HG02610 (cell line): Measurements from ENCODE around the gene TET1.
"Not testable (repeated sequence)": the region's sequence is repeated elsewhere in the genome, so short reads cannot be mapped to it uniquely, and the experiment has no call there.

ENCODE experiments used
- ATAC-seq: cut with Tn5 transposase; IDR thresholded peaks from one replicate; pipeline ENCODE4 v1.9.1; 2021; ENCODE audit warnings: mild to moderate bottlenecking, moderate library complexity; ENCODE audit not compliant: unreplicated experiment

The TET1 gene

GRCh38 chr10:68562661-68563570 is 2.8 kb downstream of the TET1 start:
- no peak for ATAC-seq

DNA sequence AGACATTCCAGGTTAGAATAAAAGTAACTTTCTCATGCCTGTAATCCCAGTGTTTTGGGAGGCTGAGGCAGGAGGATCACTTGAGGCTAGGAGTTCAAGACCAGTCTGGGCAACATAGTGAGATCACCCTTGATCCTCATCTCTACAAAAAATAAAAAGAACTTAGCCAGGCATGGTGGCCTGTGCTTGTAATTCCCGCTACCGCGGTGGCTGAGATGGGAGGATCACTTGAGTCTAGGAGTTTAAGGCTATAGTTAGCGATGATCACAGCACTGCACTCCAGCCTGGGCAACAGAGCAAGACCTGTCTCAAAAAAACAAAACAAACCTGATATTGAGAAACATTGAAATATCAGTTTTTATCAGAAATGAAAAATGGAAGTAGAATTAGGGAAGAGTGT is 4.6 kb downstream of the TET1 start:
- no peak for ATAC-seq

DNA sequence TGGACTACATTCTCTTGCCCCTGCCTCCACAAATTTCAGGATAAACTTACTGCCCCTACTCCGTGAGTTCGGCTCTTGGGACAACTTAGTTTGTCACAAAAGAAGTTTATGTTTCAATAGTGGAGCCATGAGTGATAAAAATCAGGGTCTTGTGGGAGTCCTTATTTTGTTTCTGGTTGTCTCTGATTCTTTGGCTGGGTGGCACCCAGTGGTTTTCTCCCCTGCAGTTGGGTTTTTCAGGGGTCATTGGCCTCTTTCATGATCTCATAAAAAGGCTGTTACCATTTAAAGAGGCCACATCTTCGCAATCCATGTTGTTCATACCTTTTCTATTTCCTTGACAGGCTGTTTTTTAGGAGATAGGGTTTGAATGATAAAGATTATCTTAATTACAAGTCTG is 5.5 kb downstream of the TET1 start:
- no peak for ATAC-seq

DNA sequence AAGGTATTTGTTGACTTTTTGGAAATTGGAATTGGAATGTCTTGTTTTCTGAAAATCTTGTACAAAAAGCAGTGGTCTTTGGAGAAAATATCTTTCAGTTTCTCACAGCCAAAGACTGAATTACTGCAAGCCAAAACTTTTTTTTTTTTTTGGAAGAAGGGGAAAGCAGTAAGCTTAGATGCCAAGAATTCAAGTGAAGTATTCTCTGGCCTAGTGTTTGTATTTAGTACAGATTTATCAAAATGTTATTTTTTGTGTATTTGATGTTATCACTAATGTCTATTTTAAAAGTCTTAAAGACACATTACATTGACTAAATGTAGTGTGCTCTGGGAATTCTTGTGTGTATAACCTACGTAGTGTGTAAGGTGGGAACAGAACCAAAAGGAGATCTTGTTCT is 6.2 kb downstream of the TET1 start:
- no peak for ATAC-seq

DNA sequence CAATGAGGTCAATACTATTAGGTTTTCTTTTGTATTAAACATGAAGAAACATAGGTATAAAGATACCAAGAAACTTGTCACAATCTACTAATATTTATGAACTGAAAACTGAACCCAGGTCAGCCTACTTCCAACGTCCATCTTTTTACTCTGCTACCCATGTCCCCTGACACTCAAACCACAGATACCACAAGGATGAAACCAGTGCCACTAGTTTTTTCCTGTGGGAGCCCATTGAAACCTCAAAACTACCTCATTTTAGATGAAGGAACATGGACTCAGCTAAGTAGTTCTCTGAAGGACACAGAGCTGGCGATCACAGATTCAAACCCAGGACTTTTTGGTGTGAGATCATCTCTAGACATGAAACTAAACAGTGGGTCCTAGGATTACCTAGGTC is 6.8 kb downstream of the TET1 start:
- ATAC-seq = no peak

- ATAC-seq = no peak
Measured at GRCh38 chr10:68572151-68572550, 12.0 kb downstream of the TET1 start.

DNA sequence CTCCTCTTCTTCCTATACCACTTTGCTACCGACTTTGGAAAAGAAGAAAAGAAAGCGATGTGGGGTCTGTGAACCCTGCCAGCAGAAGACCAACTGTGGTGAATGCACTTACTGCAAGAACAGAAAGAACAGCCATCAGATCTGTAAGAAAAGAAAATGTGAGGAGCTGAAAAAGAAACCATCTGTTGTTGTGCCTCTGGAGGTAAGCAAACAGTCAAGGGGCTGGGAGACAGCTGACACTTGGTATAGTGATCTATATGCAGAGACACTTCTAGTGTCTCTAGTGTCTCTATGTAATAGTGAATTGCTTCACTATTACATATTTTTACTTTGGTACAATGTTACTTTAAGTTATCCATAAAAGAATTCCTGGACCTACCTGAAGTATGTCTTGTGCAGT is 13.9 kb downstream of the TET1 start:
- no peak for ATAC-seq

DNA sequence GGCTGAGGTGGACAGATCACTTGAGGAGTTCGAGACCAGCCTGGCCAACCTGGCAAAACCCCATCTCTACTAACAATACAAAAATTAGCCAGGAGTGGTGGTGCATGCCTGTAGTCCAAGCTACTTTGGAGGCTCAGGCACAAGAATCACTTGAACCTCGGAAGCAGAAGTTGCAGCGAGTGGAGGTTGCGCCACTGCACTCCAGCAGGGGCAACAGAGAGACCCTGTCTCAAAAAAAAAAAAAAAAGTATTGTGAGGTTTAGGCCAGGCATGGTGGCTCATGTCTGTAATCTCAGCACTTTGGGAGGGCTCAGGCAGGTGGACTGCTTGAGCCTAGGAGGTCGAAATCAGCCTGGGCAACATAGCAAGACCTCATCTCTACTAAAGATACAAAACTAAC is 16.0 kb downstream of the TET1 start:
- ATAC-seq = no peak

GRCh38 chr10:68578974-68579373 is 18.8 kb downstream of the TET1 start:
- no peak for ATAC-seq

DNA sequence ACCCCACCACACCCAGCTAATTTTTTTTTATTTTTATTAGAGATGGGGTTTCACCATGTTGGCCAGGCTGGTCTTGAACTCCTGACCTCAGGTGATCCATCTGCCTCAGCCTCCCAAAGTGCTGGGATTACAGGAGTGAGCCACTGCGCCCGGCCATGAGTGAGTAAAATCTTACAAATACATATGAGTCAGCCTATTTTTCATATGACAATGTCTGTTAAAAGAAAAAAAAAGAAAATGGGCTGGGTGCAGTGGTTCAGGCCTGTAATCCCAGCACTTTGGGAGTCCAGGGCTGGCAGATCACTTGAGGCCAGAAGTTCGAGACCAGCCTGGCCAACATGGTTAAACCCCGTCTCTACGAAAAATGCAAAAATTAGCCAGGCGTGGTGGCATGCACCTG is 24.1 kb downstream of the TET1 start:
- ATAC-seq = not testable (repeated sequence)

- no peak for ATAC-seq
Measured at GRCh38 chr10:68586606-68587305, 26.6 kb downstream of the TET1 start.

DNA sequence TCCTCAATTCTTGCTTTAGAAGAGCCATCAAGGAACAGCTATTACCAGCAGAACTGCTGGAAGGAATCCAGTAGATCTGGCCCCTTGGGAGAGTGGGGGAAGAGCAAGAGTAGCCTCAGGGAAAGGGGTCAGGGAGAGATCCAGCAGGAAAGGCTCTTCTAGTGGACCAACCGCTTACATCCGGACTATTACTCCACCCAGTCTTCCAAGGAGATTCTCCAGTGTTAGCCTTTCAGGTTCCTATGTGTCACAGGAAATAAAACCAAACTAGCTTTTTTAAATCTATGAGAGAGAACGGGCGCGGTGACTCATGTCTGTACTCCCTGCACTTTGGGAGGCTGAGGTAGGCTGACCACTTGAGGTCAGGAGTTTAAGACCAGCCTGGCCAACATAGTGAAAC is 34.3 kb downstream of the TET1 start:
- ATAC-seq = no peak

- no peak for ATAC-seq
Measured at GRCh38 chr10:68595513-68595912, 35.4 kb downstream of the TET1 start.

- no peak for ATAC-seq
Measured at GRCh38 chr10:68597407-68597806, 37.3 kb downstream of the TET1 start.

GRCh38 chr10:68598978-68599770 is 39.0 kb downstream of the TET1 start:
- no peak for ATAC-seq

DNA sequence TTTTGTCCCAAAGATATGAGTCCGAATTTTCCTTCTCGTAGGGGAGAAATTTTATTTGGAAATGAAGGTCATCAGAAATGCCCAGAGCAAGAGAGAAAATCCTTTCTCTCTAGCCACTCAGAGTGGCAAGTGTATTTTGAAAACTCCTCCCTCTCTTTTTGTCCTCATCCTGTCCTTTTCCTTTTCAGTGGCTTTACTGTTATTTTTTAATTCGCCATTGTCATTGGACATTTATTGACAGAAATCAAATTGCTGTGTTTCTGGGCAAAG is 39.6 kb downstream of the TET1 start:
- no peak for ATAC-seq

GRCh38 chr10:68600041-68600778 is 40.1 kb downstream of the TET1 start:
- ATAC-seq = peak; percentile 88

- ATAC-seq = no peak
Measured at GRCh38 chr10:68601501-68602265, 41.5 kb downstream of the TET1 start.

DNA sequence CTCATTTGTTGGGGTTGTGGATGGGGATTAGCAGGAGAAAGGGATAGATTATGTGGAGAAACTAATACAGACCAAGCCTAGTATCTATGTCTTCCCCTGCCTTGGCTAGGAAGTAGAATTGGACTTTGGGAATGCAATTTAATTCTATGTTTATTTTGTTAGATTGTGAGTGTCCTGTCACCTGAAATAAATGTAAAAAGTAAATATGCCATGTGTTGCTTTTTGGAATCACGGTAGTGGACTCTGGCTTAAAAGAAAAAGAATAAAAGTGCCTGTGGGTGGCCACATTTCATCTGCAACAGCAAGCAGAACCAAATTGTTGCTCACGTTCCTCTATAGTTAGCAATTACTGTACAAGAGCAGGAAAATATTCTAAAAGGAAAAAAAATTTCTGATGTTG is 42.3 kb downstream of the TET1 start:
- no peak for ATAC-seq

DNA sequence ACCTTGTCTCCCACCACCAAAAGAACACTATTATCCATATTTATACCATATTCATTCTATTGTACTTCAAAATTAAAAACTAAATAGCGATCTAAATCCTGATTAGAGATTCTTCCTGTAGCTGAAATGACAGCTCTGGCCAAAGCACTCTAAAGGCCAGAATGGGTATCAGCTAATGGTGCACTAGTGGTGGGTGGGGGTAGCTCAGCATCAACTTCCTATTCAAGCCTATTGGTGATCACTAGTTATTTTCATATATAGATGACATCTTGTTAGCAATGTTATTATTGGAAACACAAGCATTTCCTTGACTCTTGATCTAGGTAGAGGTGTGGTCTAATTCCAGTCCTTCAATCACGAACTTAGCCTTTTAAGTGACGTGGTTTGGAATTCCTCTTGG is 43.6 kb downstream of the TET1 start:
- no peak for ATAC-seq
